NOMO-1 (cell line): Measurements from ENCODE around the gene SLC38A2.

Experiments used
- DNase-seq, 2 experiments: peaks; one replicate each; lab custom pipeline; 2025; ENCODE audit not compliant: unreplicated experiment in 2 of 2; lab: John Stamatoyannopoulos, UW

SLC38A2 gene

DNA sequence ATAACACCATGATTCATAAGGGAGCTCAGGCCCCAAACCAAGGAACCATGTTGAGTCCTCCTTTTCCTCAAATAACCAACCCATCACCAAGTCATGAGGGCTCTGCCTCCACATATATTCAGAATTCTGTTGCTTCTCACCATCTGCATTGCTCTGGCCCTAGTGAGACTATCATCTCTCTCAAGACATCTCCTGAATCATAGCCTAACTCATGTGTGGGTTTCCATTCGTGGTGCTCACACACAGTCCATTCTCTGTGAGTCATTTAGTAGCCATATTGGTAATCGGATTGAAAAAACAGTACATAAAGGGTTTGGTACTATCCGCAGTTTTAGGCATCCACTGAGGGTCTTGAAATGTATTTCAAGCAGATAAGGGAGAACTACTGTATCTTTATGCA lies 5.1 kb upstream of the SLC38A2 start:
- no peak for DNase-seq

GRCh38 chr12:46376579-46376978 lies 4.0 kb upstream of the SLC38A2 start:
- DNase-seq: no peak

GRCh38 chr12:46374711-46375110 lies 2.1 kb upstream of the SLC38A2 start:
- DNase-seq: no peak

DNA sequence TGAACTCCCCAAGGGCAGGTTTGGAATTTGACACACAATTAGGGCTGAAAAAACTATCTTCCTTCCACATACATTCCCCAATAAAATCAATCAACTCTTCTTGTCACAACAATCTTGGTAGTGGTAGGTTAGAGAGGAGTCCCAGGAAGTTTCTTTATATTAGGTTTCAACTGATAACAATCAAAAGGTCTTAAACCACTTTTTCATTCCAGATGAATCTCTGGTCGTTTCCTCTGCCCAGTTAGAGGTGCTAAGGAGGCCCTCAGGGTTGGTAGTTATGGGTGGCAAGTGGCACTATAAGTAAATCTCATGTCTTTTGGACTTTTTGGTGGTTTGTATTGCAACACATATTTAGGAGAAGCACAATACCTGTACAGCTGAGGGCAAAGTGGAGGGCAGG lies 1.7 kb upstream of the SLC38A2 start:
- no peak for DNase-seq

DNA sequence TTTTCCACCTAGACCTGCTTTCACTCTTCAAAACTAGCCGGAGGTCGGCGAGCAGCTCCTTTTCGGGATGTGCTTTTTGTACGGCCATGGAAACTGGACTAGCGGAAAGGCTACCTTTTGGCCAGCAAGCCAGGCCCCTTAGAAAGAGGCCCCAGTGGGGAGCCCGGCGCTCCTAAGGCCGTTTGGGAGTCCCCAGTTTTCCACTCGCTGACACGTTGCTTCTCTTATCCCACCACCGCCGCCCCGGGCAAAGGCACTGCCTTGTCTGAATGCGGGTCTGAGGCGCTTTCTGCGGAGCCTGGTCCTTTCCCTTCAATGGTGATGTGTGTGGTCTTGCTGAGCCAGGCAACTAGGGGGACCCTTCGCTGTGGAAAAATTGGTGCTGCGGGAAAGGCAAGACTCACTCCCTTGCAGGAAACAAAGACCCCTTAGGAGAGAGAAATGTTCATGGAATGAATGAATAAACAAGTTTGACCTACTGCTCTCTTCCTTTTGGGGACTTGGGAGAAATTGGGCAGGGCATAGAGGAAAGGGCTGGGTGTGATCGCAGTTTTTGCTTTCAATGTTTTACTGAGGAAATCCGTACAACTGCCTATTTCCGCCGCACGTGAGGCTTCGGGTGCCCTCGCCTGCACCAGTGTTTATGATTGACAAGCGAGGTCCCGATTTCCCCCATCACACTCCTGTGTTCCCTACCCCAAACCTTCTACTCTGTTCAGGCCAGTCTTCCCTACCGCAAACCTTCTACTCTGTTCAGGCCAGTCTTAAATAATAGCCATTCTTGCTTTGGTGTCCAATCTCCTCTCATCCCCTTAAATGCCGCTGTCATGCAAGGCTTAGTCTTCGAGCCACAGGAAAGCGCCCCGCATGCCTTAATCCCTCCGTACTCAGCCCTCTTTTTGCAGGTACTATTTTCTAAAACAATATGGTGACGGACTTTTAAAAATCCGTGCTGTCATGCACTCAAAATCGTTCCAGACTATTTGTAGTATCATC lies 1.0 kb upstream of the SLC38A2 start:
- DNase-seq: peak in 1 of 2 experiments; percentile 56

GRCh38 chr12:46371718-46372543 lies 642 bp downstream of the SLC38A2 start:
- peak; percentile 64 to 65 for DNase-seq

GRCh38 chr12:46370792-46371717 lies 1.5 kb downstream of the SLC38A2 start:
- peak; percentile 84 to 93 for DNase-seq

DNA sequence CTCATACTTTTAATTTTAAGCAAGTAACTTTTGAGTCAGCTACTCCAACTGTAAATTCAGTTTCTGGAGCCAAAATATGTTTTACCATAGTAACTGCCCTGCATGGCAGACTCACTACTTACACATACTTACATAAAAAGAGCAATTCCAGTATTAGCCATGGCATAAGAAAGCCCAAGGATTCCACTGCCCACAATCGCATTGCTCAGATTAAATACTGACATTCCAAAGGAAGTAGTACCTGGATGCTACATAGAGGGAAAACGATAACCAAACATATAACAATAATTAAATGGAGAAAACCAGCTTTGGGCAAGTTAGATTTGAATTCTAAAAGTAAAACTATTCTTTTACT lies 2.2 kb downstream of the SLC38A2 start:
- no peak for DNase-seq

- DNase-seq: no peak
Observed at GRCh38 chr12:46369474-46370379, 2.8 kb downstream of the SLC38A2 start.

- DNase-seq: no peak
Observed at GRCh38 chr12:46369095-46369473, 3.5 kb downstream of the SLC38A2 start.

- DNase-seq: no peak
Observed at GRCh38 chr12:46368684-46369083, 3.9 kb downstream of the SLC38A2 start.

DNA sequence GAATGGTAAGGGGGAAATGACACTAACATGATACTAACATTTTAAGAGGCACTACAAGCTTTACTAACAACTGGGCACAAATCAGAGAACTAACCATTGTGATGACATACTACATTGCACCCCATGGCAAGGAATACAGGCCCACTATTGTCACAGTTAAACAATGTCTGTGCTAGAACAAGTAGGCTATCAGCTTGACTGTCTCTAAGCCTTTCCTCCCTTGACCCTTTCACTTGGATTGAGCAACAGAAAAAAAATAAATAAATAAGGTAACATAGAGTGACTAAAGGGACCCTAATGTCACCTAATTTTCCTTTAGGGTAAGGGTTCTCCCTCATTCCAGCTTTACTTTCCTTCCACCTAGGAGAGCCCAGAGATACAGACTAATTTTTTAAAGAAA lies 4.4 kb downstream of the SLC38A2 start:
- no peak for DNase-seq

GRCh38 chr12:46367351-46368029 lies 5.1 kb downstream of the SLC38A2 start:
- DNase-seq: no peak

DNA sequence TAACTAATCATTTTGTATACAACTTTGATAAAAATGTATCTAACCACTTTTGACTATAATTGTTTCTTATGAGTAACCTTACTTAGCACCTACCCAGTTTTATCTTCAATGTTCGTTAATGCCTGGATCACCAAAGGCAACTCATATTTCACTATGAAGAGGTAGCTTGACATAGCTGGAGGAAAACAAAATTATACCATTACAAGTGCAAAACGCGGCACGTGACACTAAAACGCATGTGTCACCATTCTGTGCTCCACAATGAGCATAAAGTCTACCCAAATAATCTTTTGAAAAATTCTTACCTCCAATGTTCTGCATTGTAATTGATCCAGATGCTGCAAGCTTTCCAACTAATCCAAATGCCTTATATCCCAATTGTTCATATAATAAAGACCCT lies 5.8 kb downstream of the SLC38A2 start:
- DNase-seq: no peak

DNA sequence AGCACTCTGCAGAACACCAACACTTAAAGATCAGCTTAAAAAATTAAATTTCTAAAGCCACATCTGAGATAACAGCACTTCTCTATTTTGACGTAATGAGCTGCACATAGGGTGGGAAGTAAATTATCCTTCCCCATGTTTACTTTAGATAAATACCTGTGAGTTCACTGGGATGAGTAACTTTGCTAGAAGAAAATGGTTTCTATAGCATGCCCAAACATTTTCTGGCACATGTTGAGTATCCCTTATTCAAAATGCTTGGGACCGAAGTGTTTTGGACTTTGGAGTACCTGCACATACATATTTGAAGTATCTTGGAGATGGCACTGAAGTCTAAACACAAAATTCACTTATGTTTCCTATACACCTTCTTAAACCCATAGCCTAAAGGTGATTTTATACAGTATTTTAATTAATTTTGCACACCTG lies 6.6 kb downstream of the SLC38A2 start:
- no peak for DNase-seq

DNA sequence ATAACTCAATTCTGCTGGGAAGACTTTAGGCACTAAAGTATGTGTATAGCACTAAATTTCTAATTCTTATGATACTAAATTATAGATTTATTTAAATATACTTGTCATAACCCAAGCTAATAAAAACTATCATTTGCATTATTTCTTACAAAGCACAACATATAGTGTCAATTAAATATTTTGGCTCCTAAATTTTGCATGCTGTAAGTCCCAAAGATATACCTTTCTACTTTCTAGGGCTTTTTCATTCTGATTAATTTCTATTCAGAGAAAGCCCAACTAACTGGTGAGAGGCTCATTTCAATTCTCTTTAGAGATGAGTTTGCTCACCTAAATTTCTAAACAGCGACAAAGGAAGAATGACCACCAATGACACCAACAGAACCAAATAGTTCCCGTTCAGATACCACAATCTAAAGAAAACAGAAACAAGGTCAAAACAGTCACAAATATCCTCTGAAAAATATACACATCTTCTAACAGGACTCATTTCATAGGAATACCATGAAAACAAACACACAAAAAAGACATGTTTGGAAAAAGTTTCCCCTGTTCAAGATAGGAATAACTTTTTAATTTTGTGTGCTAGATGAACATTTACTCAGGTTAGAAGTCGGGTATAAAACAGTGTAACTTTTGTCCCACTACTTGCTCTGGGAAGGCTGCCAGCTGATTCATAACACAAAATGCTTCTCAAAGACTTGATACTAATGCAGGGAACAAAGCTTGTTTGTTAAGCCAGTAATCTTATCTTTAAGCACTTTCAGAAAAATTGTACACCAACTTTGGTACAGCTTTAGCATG lies 7.6 kb downstream of the SLC38A2 start:
- no peak for DNase-seq

GRCh38 chr12:46364300-46364696 lies 8.3 kb downstream of the SLC38A2 start:
- DNase-seq: no peak

- no peak for DNase-seq
Observed at GRCh38 chr12:46363582-46364299, 8.8 kb downstream of the SLC38A2 start.
